Suprapubic skin (tissue), 4 donors: ENCODE measurements around the gene TUNAR. TPM values are rescaled to one million over a fixed set of nuclear protein-coding genes. Genes with fewer than 3 reads are reported as not detected.

Experiments used
- DNase-seq, 2 donors: peaks; one replicate each; pipeline ENCODE4 v3.0.0-alpha.2; 2019; ENCODE audit warnings: low spot score in 2 of 2
- H3K27ac ChIP-seq: fragments of 200-600 bp; sonication (generic); one replicate; pipeline ENCODE4 v1.5.1; 2019
- H3K27me3 ChIP-seq: fragments of 200-600 bp; sonication (generic); one replicate; pipeline ENCODE4 v1.5.1; 2019
- H3K36me3 ChIP-seq: fragments of 200-600 bp; sonication (generic); one replicate; pipeline ENCODE4 v1.5.1; 2019
- H3K4me1 ChIP-seq: fragments of 200-600 bp; sonication (generic); one replicate; pipeline ENCODE4 v1.5.1; 2019
- H3K4me3 ChIP-seq: fragments of 200-600 bp; sonication (generic); one replicate; pipeline ENCODE4 v1.5.1; 2019; ENCODE audit warnings: mild to moderate bottlenecking
- H3K9me3 ChIP-seq: fragments of 200-600 bp; sonication (generic); one replicate; pipeline ENCODE4 v1.5.1; 2019
- EP300 ChIP-seq: sonication (generic); formaldehyde crosslinking; IDR thresholded peaks from one replicate; pipeline ENCODE4 v1.6.1; 2017; ENCODE audit warnings: antibody characterized with exemption
- POLR2A ChIP-seq, 2 donors: fragments of 450-650 bp; IDR thresholded peaks; one replicate each; pipeline ENCODE4 v1.6.1; 2017; ENCODE audit warnings: antibody characterized with exemption in 2 of 2, mild to moderate bottlenecking in 2 of 2, moderate library complexity in 2 of 2
- POLR2AphosphoS5 ChIP-seq, 3 donors: sonication (generic); formaldehyde crosslinking; IDR thresholded peaks; one replicate each; pipeline ENCODE4 v1.6.1; 2017; ENCODE audit warnings: antibody characterized with exemption in 3 of 3
- WGBS: methylation state at CpG from one replicate; pipeline ENCODE4 v1.1.5; 2018; 5-methylcytosine and 5-hydroxymethylcytosine counted together
- total RNA-seq, 4 donors: library from RNA; depleted of rRNA; stranded (reverse); fragments of >200 nt; gene quantifications; one replicate each; pipeline ENCODE4 v1.1.0, GENCODE V29; 2016
- TF ChIP-seq, protein P1 (sequence below), 2 donors: fragments of 200-600 bp in 1 of 2; fragments of 450-650 bp in 1 of 2; sonication (generic) in 1 of 2; IDR thresholded peaks; one replicate each; pipeline ENCODE4 v1.5.1; 2016 to 2019; ENCODE audit warnings: antibody characterized with exemption in 2 of 2, mild to moderate bottlenecking in 1 of 2, moderate library complexity in 1 of 2

Gene TUNAR
- total RNA-seq, 4 donors from 2014 or later = not detected

- H3K27me3 ChIP-seq = peaks cover 5% of the 10 kb centered on the region
- WGBS = 86% methylated on average over 2 of the region's 2 CpGs
- no peak for TF ChIP-seq POLR2A (IDR thresholded peaks at IDR 0.05)
- TF ChIP-seq POLR2AphosphoS5 (IDR thresholded peaks at IDR 0.05) = no peak
- TF ChIP-seq, protein P1, sequence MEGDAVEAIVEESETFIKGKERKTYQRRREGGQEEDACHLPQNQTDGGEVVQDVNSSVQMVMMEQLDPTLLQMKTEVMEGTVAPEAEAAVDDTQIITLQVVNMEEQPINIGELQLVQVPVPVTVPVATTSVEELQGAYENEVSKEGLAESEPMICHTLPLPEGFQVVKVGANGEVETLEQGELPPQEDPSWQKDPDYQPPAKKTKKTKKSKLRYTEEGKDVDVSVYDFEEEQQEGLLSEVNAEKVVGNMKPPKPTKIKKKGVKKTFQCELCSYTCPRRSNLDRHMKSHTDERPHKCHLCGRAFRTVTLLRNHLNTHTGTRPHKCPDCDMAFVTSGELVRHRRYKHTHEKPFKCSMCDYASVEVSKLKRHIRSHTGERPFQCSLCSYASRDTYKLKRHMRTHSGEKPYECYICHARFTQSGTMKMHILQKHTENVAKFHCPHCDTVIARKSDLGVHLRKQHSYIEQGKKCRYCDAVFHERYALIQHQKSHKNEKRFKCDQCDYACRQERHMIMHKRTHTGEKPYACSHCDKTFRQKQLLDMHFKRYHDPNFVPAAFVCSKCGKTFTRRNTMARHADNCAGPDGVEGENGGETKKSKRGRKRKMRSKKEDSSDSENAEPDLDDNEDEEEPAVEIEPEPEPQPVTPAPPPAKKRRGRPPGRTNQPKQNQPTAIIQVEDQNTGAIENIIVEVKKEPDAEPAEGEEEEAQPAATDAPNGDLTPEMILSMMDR (IDR thresholded peaks at IDR 0.05) = no peak
- no peak for TF ChIP-seq EP300
- no peak overlapping the region for H3K4me3 ChIP-seq
- DNase-seq = no peak
- H3K36me3 ChIP-seq = no peaks in the 10 kb centered on the region
- no peak overlapping the region for H3K27ac ChIP-seq
- H3K9me3 ChIP-seq = no peaks in the 10 kb centered on the region
- no peaks in the 10 kb centered on the region for H3K4me1 ChIP-seq
These were observed 19.4 kb upstream of the TUNAR start for GRCh38 chr14:95857275-95857674.

DNA sequence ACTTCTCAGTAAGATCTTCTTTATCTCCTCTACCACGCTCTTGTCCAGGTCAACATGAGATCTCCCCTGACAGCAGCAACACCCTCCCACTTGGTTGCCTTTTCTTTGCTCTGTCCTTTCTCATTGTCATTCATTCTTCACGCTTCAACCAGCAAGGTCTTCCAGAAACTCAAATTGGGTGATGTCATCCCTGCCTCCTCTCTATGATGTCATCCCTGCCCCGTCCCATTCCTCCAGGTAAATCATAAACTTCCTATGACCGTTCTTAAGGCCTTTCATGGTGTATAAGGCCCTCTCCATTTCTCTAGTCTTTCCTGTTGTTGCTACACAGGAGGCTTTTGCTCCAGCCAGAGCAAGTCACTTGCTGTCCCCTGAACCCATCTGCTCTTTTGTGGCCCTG, 17.7 kb upstream of the TUNAR start:
- Histone ChIP-seq H3K9me3 (no peaks in the 10 kb centered on the region), H3K4me3 (no peak overlapping the region), H3K4me1 (no peaks in the 10 kb centered on the region), H3K36me3 (no peaks in the 10 kb centered on the region), H3K27ac (no peak overlapping the region), H3K27me3 (peaks cover 13% of the 10 kb centered on the region)
- DNase-seq = no peak
- WGBS = 79% methylated on average over 4 of the region's 4 CpGs
- TF ChIP-seq, protein P1 (IDR thresholded peaks at IDR 0.05) = no peak
- no peak for TF ChIP-seq POLR2AphosphoS5 (IDR thresholded peaks at IDR 0.05)
- TF ChIP-seq POLR2A (IDR thresholded peaks at IDR 0.05) = no peak
- TF ChIP-seq EP300 = no peak

DNA sequence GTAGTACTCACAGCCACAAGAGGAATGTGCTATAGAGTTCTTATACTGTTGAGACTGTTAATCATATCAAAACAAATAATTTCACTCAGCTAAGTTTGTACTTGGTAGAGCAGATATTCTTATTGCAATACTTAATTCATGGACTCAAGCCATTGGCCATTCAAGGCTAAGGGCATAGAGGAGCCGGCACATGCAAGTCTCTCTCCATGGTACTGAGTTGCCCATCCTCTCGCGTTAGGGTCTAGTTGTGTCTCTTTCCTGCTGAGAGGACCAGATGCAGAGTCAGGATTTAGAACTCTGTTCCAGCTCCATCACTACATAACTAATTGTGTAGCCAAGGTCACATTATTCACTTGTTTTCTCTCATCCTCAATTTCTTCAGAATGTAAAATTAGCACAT, 14.4 kb upstream of the TUNAR start:
- 8% methylated on average over 3 of the region's 3 CpGs for WGBS
- TF ChIP-seq POLR2A (IDR thresholded peaks at IDR 0.05) (no peak), EP300 (no peak), POLR2AphosphoS5 (IDR thresholded peaks at IDR 0.05) (no peak)
- TF ChIP-seq, protein P1 (IDR thresholded peaks at IDR 0.05) = no peak
- Histone ChIP-seq H3K27me3 (peaks cover 16% of the 10 kb centered on the region), H3K36me3 (no peaks in the 10 kb centered on the region), H3K9me3 (no peaks in the 10 kb centered on the region), H3K4me3 (no peak overlapping the region), H3K4me1 (no peaks in the 10 kb centered on the region), H3K27ac (no peak overlapping the region)
- no peak for DNase-seq

DNA sequence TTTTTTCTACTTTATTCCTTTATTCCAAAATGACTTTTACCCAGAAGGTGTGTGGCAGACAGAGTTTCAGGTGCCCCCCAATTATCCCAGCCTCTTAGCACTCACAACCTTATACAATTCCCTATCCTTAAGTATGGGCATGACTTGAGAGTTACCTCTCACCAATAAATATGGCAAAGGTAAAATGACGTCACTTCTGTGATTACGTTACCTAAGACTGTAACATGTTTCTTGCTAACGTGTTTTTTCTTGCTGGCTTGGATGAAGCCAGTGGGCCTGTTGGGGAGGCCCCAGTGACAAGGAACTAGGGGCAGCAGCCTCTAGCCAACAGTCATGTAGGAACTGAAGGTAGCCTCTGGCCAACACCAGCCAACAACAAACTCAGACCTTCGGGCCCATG, 13.3 kb upstream of the TUNAR start:
- H3K36me3 ChIP-seq = no peaks in the 10 kb centered on the region
- no peaks in the 10 kb centered on the region for H3K9me3 ChIP-seq
- no peak overlapping the region for H3K27ac ChIP-seq
- 79% methylated on average over 3 of the region's 4 CpGs for WGBS
- peaks cover 16% of the 10 kb centered on the region for H3K27me3 ChIP-seq
- no peak overlapping the region for H3K4me3 ChIP-seq
- DNase-seq = no peak
- TF ChIP-seq EP300 = no peak
- TF ChIP-seq, protein P1 (IDR thresholded peaks at IDR 0.05) = no peak
- no peak for TF ChIP-seq POLR2A (IDR thresholded peaks at IDR 0.05)
- TF ChIP-seq POLR2AphosphoS5 (IDR thresholded peaks at IDR 0.05) = no peak
- no peaks in the 10 kb centered on the region for H3K4me1 ChIP-seq

DNA sequence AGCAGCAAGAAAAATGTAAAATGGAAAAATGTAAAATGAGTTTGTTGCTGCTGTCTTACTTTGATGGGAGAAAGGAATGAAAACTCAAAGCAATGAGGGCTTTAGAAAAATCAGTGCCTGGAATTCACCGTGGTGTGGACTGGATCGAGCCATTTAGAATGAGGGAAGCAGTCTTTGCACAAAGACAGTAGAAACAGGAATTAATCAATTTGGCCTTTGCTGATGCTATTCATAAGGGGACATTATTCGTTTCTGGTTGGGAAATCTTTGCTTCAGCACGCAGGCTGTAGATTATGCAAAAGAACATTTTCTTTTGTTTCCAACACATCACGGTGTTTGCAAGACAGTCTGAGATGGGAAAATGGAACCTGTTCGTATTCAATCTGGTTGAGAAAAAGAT, 6.9 kb upstream of the TUNAR start:
- WGBS = 81% methylated on average over 6 of the region's 6 CpGs

More for the DNA sequence above, 6.9 kb upstream of the TUNAR start:
- no peak for DNase-seq
- peaks cover 29% of the 10 kb centered on the region for H3K27me3 ChIP-seq
- no peaks in the 10 kb centered on the region for H3K9me3 ChIP-seq
- H3K27ac ChIP-seq = no peak overlapping the region
- no peaks in the 10 kb centered on the region for H3K4me1 ChIP-seq
- no peak overlapping the region for H3K4me3 ChIP-seq
- no peaks in the 10 kb centered on the region for H3K36me3 ChIP-seq
- TF ChIP-seq POLR2A (IDR thresholded peaks at IDR 0.05) (no peak), EP300 (no peak), POLR2AphosphoS5 (IDR thresholded peaks at IDR 0.05) (no peak)
- TF ChIP-seq, protein P1 (IDR thresholded peaks at IDR 0.05) = no peak
